D341Med (cell line): ENCODE results near the gene MED4.
A peak's percentile ranks its signal among the peaks of the same experiment; 100 is the strongest.

Source experiments
- DNase-seq: peaks from one replicate; pipeline ENCODE4 v3.0.0; 2012; ENCODE audit warnings: low spot score

MED4 gene

GRCh38 chr13:48094781-48095502 is at the start of gene MED4:
Gene MED4 (minus strand): TSS chr13:48095104. CDS start chr13:48095078, 26 bp downstream.
- DNase-seq, result peak; percentile 97

- DNase-seq, result no peak
Measured at GRCh38 chr13:48144413-48145035, 49.6 kb upstream of the MED4 start.

- no peak for DNase-seq
Measured at GRCh38 chr13:48142436-48142835, 47.5 kb upstream of the MED4 start.

GRCh38 chr13:48138270-48138669 is 43.4 kb upstream of the MED4 start:
- DNase-seq, result no peak

- no peak for DNase-seq
Measured at GRCh38 chr13:48132961-48133360, 38.1 kb upstream of the MED4 start.

- DNase-seq, result no peak
Measured at GRCh38 chr13:48131533-48131932, 36.6 kb upstream of the MED4 start.

- DNase-seq, result peak; percentile 69
Measured at GRCh38 chr13:48126944-48127830, 32.3 kb upstream of the MED4 start.

- DNase-seq, result no peak
Measured at GRCh38 chr13:48125794-48126228, 30.9 kb upstream of the MED4 start.

GRCh38 chr13:48123812-48124211 is 28.9 kb upstream of the MED4 start:
- no peak for DNase-seq

GRCh38 chr13:48121733-48122132 is 26.8 kb upstream of the MED4 start:
- no peak for DNase-seq

GRCh38 chr13:48120241-48120640 is 25.3 kb upstream of the MED4 start:
- DNase-seq, result no peak

- no peak for DNase-seq
Measured at GRCh38 chr13:48118030-48118429, 23.1 kb upstream of the MED4 start.

GRCh38 chr13:48116808-48117207 is 21.9 kb upstream of the MED4 start:
- DNase-seq, result no peak

GRCh38 chr13:48113756-48114130 is 18.8 kb upstream of the MED4 start:
- no peak for DNase-seq

- DNase-seq, result no peak
Measured at GRCh38 chr13:48112896-48113755, 18.2 kb upstream of the MED4 start.

- no peak for DNase-seq
Measured at GRCh38 chr13:48110931-48111721, 16.2 kb upstream of the MED4 start.

GRCh38 chr13:48110132-48110868 is 15.4 kb upstream of the MED4 start:
- DNase-seq, result no peak

- DNase-seq, result no peak
Measured at GRCh38 chr13:48108106-48108505, 13.2 kb upstream of the MED4 start.

GRCh38 chr13:48097793-48098192 is 2.9 kb upstream of the MED4 start:
- DNase-seq, result no peak

- no peak for DNase-seq
Measured at GRCh38 chr13:48096670-48097069, 1.8 kb upstream of the MED4 start.
